ENCODE data around the gene COL9A1. TPM values are rescaled to one million over a fixed set of nuclear protein-coding genes. Genes with fewer than 3 reads are reported as not detected.
A peak's percentile ranks its signal among the peaks of the same experiment; 100 is the strongest.

The COL9A1 gene
- total and polyA plus RNA-seq, 9 of the 15 experiments (the other 6 are each of a cell fraction or from before 2014, with no cell fraction given) = 0.01 to 0.13 (median 0.06) TPM; not detected in 1

GRCh38 chr6:70282312-70282918 is 20.5 kb downstream of the COL9A1 start (continued):
- TF ChIP-seq ZBTB49 (CRISPR knock-in tag; IDR thresholded peaks at IDR 0.05; ENCODE audit: borderline replicate concordance) (no peak), MTF1 (CRISPR knock-in tag; IDR thresholded peaks at IDR 0.05; ENCODE audit: borderline replicate concordance) (no peak), GTF3C2 (IDR thresholded peaks at IDR 0.05; ENCODE audit: borderline replicate concordance, extremely low read depth, insufficient read length) (no peak), MBD2 (IDR thresholded peaks at IDR 0.05; ENCODE audit: borderline replicate concordance, low read depth) (no peak), E2F1 (CRISPR knock-in tag; IDR thresholded peaks at IDR 0.05) (0 out of 2 replicates have a peak, but pooled peaks have one; percentile 33), FOXA3 (CRISPR knock-in tag; conservative IDR thresholded peaks at IDR 0.05 in 1 of 2, IDR thresholded peaks at IDR 0.05 in 1 of 2) (no peak), TSC22D4 (tag; IDR thresholded peaks at IDR 0.05) (no peak), SMARCB1 (IDR thresholded peaks at IDR 0.05; ENCODE audit: insufficient read length, low read depth) (no peak), ZHX1 (conservative IDR thresholded peaks at IDR 0.05; ENCODE audit: low read length) (no peak), ZNF212 (CRISPR knock-in tag; IDR thresholded peaks at IDR 0.05) (no peak), ZNF830 (CRISPR knock-in tag; IDR thresholded peaks at IDR 0.05) (no peak), ZSCAN29 (IDR thresholded peaks at IDR 0.05) (no peak), IRF9 (tag; IDR thresholded peaks at IDR 0.05) (no peak), MYNN (IDR thresholded peaks at IDR 0.05) (no peak), MYNN (CRISPR knock-in tag; IDR thresholded peaks at IDR 0.05) (no peak), ZBTB7A (IDR thresholded peaks at IDR 0.05; ENCODE audit: borderline replicate concordance, control insufficient read depth, low read depth, low read length) (peak; percentile 31; the same call in 1 of the 2 replicates), ZNF780A (CRISPR knock-in tag; IDR thresholded peaks at IDR 0.05) (no peak), KHSRP (IDR thresholded peaks at IDR 0.05) (no peak)

All from K562 (cell line).